GM18951 (cell line): ENCODE results near the gene UGT1A4.
"Not testable (repeated sequence)": the region's sequence is repeated elsewhere in the genome, so short reads cannot be mapped to it uniquely, and the experiment has no call there.

Source experiments
- POLR2A ChIP-seq: IDR thresholded peaks from 4 replicates; pipeline ENCODE4 v1.6.1; 2011; ENCODE audit warnings: mild to moderate bottlenecking; ENCODE audit not compliant: insufficient read length, insufficient read depth; ENCODE audit errors: extremely low read depth
- in situ Hi-C: fragments of 300-500 bp; cut with MboI; formaldehyde crosslinking; loops from one replicate; pipeline ENCODE4 v1.12.0; 2022; ENCODE audit warnings: low sequenced_read_pairs, mixed read lengths, inconsistent platforms; ENCODE audit not compliant: unreplicated experiment

UGT1A4 gene

DNA sequence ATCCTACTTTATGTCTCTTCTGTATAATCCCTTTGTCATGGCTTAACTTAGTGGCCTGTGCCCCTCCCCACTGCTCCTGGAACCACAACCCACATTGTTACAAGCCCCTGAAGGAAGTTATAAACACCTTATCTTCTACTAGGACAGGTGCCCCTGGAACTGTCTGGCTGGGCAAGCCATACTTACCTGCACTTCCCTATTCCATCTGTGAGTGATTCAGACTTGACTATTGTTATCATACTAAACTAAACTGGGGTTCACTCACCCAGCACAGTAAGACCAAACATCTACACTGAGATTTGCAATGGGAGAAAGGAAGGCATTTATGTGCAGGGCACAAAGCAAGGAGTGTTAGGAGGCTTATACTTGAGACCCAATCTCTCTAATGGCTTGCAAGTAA lies 29.5 kb upstream of the UGT1A4 start:
- TF ChIP-seq POLR2A: no peak
- in situ Hi-C loops: no loop called here

DNA sequence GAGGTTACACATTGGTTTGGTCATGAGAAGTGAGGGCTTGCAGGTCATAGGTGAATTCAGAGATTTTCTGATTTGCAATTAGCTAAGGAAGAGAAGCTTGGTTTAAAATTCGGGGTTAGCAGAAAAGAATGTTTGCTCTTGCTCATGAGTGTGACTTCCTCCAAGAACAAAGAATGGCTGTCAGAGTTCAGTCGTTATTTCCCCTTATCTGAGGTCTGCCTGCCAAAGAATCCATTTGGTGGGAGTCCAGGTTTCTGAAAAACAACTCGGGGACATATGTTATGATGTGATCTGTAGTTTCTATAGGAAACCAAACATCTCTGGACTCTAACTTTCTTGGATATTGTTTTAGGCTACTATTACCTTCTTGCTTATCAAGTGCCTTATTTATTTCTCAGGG lies 29.0 kb upstream of the UGT1A4 start:
- TF ChIP-seq POLR2A: no peak
- in situ Hi-C loops: no loop called here

DNA sequence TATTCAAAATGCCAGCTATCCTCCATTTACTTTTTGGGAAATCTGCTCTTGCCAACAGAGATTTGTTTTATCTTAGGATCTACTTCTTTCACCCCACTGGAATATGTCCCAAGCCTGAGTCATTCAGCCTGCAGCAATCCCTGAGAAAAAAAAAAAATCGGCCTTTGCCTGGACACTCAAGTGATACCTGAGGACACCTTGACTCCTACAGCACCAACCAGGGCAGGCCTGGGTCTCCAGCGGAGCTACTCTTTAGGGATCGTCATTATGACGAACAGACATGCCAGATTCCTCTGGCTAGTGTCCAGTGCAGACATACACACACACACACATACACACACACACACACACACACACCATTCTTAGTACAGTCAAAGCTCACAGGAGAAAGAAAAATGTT lies 28.1 kb upstream of the UGT1A4 start:
- in situ Hi-C loops: no loop called here
- no peak for TF ChIP-seq POLR2A

DNA sequence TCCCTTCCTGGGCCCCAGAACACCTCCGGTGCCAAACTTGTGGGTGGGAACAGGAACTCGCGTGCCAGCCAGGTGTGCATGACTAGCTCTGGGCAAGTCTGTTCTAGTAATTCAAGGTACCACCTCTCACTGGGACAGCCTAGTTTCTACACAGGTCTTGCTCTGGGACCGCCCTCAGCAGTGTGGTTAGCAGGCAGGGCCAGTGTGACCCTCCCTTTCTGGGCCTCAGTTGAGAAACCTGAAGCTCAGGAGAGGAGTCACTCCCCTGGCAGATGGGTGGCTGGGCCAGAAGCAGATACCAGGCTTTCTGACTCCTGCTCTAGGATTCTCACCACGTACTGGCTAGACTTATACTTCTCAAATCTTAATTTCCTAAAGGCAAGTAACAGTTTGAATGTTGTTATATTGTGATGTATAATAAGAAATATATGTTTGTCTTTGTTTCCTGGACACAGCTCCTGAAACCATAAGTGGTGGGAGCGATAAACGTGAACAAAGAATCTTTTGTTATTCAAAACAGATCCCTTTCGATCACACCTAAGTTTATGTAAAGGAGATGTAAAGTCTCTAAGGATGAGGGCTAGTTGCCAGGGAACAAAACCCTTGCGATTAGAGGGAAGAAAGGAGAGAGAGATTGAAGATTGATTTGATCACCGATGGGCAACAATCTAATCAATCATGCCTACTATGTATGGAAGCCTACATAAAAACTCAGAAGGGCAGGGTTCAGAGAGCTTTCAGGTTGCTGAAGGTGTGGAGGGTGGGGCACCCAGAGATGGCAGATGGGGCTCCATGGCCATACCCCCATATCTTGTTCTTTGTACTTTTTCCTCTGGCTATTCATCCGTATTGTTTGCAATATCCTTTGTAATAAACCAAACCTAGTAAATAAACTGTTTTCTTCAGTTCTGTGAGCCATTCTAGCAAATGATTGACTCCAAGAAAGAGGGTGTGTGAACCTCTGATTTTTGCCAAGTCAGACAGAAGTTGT lies 26.8 kb upstream of the UGT1A4 start:
- no peak for TF ChIP-seq POLR2A
- in situ Hi-C loops: no loop called here

DNA sequence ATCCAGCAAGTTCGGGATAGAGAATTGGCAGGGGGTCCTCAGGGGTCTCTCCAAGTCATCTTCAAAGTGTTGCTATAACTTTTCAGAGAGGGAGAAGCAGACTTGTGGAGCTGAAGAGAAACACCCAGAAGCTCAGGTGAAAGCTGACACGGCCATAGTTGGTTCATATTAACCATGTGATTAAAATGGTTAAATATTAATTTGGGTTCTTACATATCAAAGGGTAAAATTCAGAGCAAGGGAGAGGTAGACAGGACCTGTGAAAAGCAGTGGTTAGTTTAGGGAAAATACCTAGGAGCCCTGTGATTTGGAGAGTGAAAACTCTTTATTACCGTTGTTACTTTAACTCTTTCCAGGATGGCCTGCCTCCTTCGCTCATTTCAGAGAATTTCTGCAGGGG lies 25.9 kb upstream of the UGT1A4 start, which contains the start of gene UGT1A6:
UGT1A6 (plus strand) TSS at position 243 of the 400 bp plus-strand sequence; CDS start at position 358, 115 bp downstream.
- in situ Hi-C loops: no loop called here

DNA sequence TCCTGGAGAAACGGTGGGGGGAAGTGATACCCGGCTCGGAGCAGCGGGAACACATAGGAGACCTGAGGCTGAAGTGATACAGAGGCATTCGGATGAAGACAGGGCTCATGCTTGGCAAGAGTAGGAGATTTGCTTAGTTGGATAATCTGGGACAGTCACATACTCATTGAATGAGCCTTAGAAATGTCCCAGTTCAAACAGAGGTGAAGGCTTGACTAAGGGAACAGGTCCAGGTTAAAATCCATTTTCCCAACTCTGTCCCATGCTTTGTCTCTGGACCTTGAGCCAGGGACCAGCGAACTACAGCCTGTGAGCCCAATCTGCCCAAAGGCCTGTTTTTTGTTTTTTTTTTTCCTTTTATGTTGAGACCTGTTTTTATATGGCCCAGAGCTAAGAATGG lies 24.6 kb upstream of the UGT1A4 start:
- in situ Hi-C loops: no loop called here
- TF ChIP-seq POLR2A: no peak

More for the DNA sequence above, 25.9 kb upstream of the UGT1A4 start, which contains the start of gene UGT1A6:
- no peak for TF ChIP-seq POLR2A

DNA sequence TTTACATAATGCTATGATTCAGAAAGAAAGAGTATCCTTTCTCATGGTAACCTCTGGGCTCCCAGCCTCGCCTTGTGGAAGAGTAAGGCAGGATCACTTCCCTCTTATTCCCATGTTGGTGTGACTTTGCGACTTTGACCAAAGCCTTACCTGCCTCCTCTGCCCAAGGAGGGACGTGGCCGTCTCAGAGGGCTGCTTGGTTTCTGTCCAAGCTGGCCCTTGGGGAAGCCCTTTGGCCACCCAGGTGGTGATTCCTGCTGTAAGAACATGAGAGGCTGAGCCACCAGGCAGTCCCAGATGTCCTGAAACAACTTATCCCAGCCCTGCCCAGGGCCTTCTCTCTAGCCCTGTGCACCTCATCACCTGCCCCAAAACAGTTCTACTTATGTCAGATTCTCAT lies 19.8 kb upstream of the UGT1A4 start:
- TF ChIP-seq POLR2A: no peak
- in situ Hi-C loops: no loop called here

DNA sequence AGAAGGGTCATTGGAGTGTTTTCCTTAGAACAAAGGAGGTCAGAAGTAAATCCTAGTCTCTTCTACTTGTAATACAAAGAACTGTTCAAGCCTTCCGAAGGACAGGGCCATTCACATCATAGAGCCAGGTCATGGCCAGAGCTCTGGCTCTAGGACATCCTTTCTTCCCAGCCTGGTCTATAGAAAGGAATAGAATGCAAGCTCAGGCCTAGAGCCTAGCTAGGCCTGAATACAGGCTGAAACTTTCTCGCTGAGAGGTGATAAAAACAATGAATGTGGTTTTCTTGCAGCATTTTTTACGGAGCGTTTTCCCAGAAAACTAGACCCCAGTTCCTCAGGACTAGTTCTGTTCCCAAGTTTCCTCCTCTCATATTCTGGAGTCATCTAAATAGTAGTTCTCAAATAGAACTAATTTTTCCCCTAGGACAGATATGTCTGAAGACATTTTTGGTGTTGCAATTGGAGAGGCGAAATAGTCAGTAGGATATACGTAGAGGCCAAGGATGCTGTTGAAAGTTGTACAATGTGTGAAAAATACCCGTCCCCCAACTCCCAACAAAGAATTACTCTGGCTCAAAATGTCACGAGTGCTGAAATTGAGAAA lies 19.0 kb upstream of the UGT1A4 start:
- in situ Hi-C loops: no loop called here
- TF ChIP-seq POLR2A: no peak

DNA sequence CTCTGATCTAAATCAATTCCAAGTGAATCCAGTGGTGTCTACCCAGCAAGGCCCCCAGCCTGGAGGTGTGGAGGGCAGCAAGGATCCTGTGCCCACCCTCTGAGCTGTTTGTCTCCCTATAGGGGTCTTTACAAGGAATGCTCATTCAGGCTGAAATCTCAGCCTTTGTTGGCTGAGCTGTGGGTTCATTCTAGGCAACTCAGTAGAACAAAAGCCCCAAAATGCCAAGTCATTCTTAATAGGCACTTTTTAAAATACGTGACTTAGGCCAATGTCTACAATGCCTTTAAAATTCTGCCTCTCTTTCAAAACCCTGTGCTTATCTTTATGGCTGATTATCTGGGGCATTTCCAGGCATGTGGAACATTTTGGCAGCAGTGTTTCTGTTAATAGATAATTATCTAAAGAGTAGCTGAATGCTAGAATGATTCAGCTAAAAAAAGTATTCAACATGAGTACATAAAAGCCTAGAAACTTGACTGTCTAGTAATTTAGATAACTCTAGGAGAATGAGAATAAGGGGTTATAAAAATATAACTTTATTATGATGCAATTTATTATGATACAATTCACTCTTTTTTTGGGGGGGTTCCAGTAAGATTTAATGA lies 18.4 kb upstream of the UGT1A4 start:
- no peak for TF ChIP-seq POLR2A
- in situ Hi-C loops: no loop called here

DNA sequence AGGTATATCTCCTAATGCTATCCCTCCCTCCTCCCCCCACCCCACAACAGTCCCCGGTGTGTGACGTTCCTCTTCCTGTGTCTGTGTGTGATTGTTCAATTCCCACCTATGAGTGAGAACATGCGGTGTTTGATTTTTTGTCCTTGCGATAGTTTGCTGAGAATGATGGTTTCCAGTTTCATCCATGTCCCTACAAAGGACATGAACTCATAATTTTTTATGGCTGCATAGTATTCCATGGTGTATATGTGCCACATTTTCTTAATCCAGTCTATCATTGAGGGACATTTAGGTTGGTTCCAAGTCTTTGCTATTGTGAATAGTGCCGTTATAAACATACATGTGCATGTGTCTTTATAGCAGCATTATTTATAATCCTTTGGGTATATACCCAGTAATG lies 17.7 kb upstream of the UGT1A4 start:
- in situ Hi-C loops: not testable (repeated sequence)

DNA sequence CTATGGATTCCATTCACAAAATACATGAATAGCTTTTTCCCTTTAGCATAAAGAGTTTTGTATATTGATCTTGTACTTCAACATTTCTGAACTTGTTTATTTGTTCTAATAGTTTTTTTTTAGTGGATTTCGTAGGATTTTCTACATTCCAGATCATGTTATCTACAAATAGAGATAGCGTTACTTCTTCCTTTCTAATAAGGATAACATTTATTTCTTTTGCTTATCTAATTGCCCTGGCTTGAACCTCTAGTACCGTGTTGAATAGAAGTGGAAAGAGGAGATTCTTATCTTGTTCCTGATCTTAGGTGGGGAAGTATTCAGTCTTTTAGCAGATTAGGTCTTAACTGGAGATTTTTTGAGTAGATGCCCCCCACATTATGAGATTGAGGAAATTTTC lies 16.3 kb upstream of the UGT1A4 start:
- TF ChIP-seq POLR2A: no peak
- in situ Hi-C loops: no loop called here

DNA sequence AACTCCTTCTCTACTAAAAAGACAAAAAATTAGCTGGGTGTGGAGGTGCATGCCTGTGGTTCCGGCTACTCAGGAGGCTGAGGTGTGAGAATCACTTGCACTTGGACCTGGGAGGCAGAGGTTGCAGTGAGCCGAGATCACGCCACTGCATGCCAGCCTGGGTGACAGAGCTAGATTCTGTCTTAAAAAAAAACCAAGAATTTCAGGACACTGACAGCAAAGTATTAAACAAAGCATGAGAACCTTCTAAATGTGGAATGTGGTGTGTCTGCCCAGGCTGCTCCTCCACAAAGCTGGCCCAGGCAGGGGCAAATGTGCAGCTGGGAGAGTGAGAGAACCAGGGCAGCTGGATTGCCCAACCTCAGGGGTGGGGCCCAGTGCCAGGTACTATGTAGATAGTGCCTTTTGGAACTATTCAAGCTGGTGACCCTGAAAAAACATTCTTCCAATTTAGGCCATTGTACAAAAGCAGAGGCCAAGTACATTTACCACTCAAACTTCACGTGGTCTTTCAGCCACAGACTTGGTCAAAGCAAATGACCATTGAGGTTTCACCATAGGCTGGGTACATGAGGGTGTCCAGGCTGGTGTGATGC lies 12.5 kb upstream of the UGT1A4 start:
- no peak for TF ChIP-seq POLR2A
- in situ Hi-C loops: no loop called here

DNA sequence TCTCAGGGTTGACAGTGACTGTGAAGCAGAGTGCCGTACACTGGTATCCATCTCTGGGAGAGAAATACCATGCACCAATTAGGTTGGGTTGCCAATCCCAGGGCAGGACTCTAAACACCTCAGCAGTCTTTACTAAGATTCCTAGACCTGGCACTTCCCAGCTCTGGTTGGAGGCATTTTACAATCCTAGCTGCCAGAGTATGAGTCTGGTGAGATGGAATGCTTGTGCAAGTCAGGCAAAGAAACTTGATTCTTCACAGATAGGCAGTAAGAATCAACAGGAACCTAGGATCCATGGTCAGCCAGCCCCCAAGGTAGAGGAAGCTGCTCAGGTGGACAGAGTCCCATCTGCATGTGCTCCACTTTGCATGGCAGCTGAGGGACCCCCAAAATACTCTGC lies 11.8 kb upstream of the UGT1A4 start:
- no peak for TF ChIP-seq POLR2A
- in situ Hi-C loops: no loop called here

DNA sequence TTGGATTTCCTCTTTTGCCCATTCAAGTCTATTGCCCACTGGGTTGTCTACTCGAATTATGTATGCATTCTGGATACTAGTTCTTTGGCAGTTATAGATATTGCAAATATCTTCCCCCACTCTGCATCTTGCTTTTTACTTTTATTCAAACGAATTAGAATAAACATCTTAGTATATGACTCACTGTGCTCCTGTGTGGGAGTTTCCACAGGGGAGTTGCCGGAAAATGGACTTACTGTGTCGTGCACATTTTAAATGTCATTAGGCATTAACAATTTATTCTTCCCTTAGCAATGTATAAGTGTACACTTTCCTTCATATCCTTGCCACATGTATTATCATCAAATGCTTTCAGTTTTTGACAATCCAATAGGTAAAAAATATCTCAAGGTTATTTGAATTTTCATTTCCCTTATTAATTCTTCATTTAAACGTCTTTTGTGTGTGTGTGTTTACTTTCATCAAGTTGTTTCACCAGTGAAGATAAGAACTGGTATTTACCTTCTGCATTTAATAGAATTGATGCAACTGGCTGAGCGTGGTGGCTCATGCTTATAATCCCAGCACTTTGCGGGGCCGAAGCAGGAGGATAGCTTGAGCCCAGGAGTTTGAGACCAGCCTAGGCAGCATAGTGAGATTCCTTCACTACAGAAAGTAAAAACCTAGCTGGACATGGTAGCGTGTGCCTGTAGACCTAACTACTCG lies 10.4 kb upstream of the UGT1A4 start:
- in situ Hi-C loops: no loop called here
- TF ChIP-seq POLR2A: no peak
